Left ventricle myocardium inferior (tissue), 1 donor: ENCODE results near the gene HTRA2. TPM values are rescaled to one million over a fixed set of nuclear protein-coding genes. Genes with fewer than 3 reads are reported as not detected.

Experiments used
- DNase-seq: peaks from one replicate; pipeline ENCODE4 v3.0.0-alpha.2; 2020
- H3K27ac ChIP-seq: fragments of 200-600 bp; replicated peaks from 2 replicates; pipeline ENCODE4 v1.8.0; 2021
- H3K27me3 ChIP-seq: fragments of 200-600 bp; 2 replicates; pipeline ENCODE4 v1.8.0; 2021; ENCODE audit warnings: low read depth
- H3K36me3 ChIP-seq: fragments of 200-600 bp; 2 replicates; pipeline ENCODE4 v1.8.0; 2021
- H3K4me1 ChIP-seq: fragments of 200-600 bp; 2 replicates; pipeline ENCODE4 v1.8.0; 2021
- H3K4me3 ChIP-seq: fragments of 200-600 bp; 2 replicates; pipeline ENCODE4 v1.8.0; 2021; ENCODE audit warnings: mild to moderate bottlenecking, moderate library complexity
- H3K9me3 ChIP-seq: fragments of 200-600 bp; replicated peaks from 2 replicates; pipeline ENCODE4 v1.8.0; 2021
- intact Hi-C: fragments of 100-400 bp; cut with micrococcal nuclease; formaldehyde crosslinking; loops from one replicate; pipeline ENCODE4 v1.11.0; 2022
- total RNA-seq: library from RNA; stranded (reverse); fragmentation: NEBNext Ultra II Directional; extraction: Animal tissue kit (Norgen Biotek cat#: 25700); gene quantifications from one replicate; pipeline ENCODE4 v1.2.1, GENCODE V29; 2021
- TF ChIP-seq, protein P1 (sequence below): fragments of 200-600 bp; IDR thresholded peaks from 2 replicates; pipeline ENCODE4 v1.8.0; 2021; ENCODE audit warnings: antibody characterized with exemption, mild to moderate bottlenecking, borderline replicate concordance
- donor health status: DM: no; HTN: yes; CAD: no; lungs with severe emphysema.

The HTRA2 gene
- total RNA-seq, 1 donor from 2014 or later, result 26.6 TPM

DNA sequence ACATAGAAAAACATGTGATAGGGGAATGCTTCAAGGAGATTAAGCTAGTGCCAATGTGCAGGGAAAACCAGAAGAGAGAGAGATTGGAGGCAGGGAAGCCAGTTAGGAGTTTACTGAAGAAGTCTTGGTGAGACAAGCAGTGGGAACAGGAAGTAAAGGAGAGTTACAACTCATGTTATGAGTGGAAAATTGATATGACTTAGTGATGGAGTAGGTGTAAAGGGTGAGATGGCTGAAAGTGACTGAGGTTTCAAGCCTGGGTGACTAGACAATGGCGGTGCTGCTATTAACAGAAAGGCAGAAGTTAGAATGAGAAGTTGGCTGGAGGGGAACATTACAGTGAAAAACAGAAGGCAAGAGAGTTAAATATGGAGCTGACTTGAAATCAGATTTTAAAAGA, 41.3 kb downstream of the HTRA2 start:
- H3K27me3 ChIP-seq, result peaks cover 26% of the 10 kb centered on the region
- no peak for DNase-seq
- H3K27ac ChIP-seq, result no peak overlapping the region
- no peak overlapping the region for H3K4me3 ChIP-seq
- no peaks in the 10 kb centered on the region for H3K9me3 ChIP-seq
- intact Hi-C loops, result no loop called here
- H3K36me3 ChIP-seq, result no peaks in the 10 kb centered on the region
- TF ChIP-seq, protein P1, sequence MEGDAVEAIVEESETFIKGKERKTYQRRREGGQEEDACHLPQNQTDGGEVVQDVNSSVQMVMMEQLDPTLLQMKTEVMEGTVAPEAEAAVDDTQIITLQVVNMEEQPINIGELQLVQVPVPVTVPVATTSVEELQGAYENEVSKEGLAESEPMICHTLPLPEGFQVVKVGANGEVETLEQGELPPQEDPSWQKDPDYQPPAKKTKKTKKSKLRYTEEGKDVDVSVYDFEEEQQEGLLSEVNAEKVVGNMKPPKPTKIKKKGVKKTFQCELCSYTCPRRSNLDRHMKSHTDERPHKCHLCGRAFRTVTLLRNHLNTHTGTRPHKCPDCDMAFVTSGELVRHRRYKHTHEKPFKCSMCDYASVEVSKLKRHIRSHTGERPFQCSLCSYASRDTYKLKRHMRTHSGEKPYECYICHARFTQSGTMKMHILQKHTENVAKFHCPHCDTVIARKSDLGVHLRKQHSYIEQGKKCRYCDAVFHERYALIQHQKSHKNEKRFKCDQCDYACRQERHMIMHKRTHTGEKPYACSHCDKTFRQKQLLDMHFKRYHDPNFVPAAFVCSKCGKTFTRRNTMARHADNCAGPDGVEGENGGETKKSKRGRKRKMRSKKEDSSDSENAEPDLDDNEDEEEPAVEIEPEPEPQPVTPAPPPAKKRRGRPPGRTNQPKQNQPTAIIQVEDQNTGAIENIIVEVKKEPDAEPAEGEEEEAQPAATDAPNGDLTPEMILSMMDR, result no peak
- no peaks in the 10 kb centered on the region for H3K4me1 ChIP-seq

DNA sequence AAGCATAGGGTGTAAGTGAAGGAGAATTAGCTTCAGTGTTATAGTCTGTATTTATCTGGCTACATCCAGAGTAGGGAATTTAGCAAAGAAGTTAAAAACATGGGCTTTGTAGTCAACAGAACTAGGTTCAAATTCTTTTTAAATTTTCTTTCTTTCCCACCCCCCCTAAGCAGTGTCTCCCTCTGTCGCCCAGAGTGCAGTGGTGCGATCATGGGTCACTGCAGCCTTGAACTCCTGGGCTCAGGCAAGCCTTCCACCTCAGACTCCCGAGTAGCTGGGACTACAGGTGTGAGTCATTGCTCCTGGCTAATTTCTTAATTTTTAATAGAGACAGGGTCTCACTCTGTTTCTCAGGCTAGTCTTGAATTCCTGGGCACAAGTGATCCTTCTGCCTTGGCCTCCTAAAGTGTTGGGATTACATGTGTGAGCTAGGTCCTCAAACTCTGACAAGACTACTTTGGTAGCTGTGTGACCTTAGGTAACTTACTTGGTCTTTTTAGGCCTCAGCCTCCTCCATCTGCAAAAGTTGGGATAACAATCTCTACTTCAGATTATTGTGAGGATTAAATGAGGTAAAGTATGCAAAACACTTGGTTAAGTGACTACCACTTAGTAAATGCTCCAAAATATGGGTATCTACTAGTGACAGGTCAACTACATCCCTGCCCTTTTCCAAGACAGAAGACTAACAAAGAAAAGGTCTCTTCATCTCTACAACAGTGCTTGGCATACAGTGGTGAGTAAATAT, 42.6 kb downstream of the HTRA2 start:
- H3K4me3 ChIP-seq, result no peak overlapping the region
- H3K36me3 ChIP-seq, result no peaks in the 10 kb centered on the region
- intact Hi-C loops, result no loop called here
- no peak for DNase-seq
- no peaks in the 10 kb centered on the region for H3K9me3 ChIP-seq
- peaks cover 5% of the 10 kb centered on the region for H3K4me1 ChIP-seq
- H3K27me3 ChIP-seq, result peaks cover 26% of the 10 kb centered on the region
- TF ChIP-seq, protein P1, result no peak
- H3K27ac ChIP-seq, result no peak overlapping the region

DNA sequence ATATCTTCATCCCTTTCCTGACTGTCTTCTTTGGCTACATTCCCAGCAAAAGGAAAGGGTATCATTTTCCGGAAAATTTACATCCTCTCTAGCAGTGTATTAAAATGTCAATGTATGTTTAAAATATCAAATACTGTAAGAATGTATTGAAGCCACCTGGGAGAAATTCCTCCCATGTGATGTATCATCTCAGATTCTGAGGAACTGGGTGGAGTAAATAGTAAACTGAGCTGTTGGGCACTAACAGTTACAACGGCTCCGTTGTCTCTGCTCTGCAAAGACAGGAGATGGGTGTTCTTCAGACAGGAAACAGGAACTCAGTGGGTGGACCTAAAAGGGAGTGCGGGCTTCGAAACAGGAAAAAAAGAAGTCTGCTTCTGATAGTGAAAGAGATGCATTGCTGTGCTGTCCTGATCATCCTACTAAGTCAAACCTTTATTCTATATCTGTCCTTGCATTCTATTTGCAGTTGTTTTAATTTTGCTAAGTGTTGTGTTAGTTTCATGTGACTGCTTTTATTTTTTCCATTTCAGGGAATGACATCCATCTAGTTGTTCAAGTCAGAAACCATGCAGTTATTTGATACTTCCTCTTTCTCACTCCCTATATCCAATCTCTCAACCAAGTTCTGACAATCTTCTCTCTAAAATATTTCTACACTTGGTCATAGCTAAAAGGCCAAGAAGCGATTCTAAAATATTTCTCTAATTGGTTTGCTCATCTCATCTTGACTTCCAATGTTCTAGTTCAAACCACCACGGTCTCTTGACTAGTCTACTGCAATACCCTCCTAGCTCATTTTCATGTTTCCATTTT, 44.2 kb downstream of the HTRA2 start:
- H3K4me1 ChIP-seq, result peaks cover 10% of the 10 kb centered on the region

DNA sequence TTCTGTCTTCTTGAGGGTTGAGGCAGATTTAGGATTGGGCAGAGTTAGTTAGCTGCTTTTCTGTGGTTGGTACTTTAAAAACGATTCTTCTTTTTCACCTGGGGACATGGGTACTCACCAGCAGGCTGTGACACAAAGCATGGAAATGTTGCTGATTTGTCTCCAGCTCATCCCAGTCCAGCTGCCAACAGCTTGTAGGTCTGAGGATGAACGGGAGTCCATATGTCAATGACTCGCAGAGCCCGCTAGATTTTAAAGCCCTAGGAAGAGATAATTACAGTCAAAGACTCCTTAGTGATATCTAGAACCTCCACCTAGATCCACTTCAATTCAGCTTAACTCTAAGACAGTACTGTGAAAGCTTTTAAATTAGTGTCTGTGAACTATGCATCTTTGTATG, 45.6 kb downstream of the HTRA2 start:
- TF ChIP-seq, protein P1, result no peak
- H3K9me3 ChIP-seq, result no peaks in the 10 kb centered on the region
- H3K36me3 ChIP-seq, result no peaks in the 10 kb centered on the region
- H3K4me3 ChIP-seq, result no peak overlapping the region
- H3K4me1 ChIP-seq, result peaks cover 10% of the 10 kb centered on the region
- peaks cover 8% of the 10 kb centered on the region for H3K27me3 ChIP-seq
- intact Hi-C loops, result no loop called here
- H3K27ac ChIP-seq, result no peak overlapping the region
- DNase-seq, result no peak

More for the DNA sequence above, 44.2 kb downstream of the HTRA2 start:
- Histone ChIP-seq H3K27ac (peak overlapping the region; percentile 21), H3K36me3 (no peaks in the 10 kb centered on the region), H3K9me3 (no peaks in the 10 kb centered on the region), H3K27me3 (peaks cover 12% of the 10 kb centered on the region), H3K4me3 (no peak overlapping the region)
- intact Hi-C loops, result no loop called here
- DNase-seq, result no peak
- TF ChIP-seq, protein P1, result no peak

- peaks cover 10% of the 10 kb centered on the region for H3K4me1 ChIP-seq
- peak overlapping the region; percentile 70 for H3K27ac ChIP-seq
- H3K27me3 ChIP-seq, result peaks cover 16% of the 10 kb centered on the region
- DNase-seq, result no peak
- H3K9me3 ChIP-seq, result no peaks in the 10 kb centered on the region
- H3K36me3 ChIP-seq, result no peaks in the 10 kb centered on the region
- no peak overlapping the region for H3K4me3 ChIP-seq
- intact Hi-C loops, result no loop called here
- TF ChIP-seq, protein P1, result no peak
These were observed 46.6 kb downstream of the HTRA2 start for GRCh38 chr2:74576211-74576862.
